HepG2 (cell line): ENCODE results near the gene EIF5A. TPM values are rescaled to one million over a fixed set of nuclear protein-coding genes. Genes with fewer than 3 reads are reported as not detected.
A peak's percentile ranks its signal among the peaks of the same experiment; 100 is the strongest.

ENCODE experiments used
- ELF3 ChIP-seq: IDR thresholded peaks from 2 replicates; pipeline ENCODE4 v1.6.1; 2016; ENCODE audit warnings: missing genetic modification reagents, missing compliant biosample characterization
- GABPA ChIP-seq, 2 experiments: IDR thresholded peaks; 2 replicates each; pipeline ENCODE4 v1.6.1; 2011 to 2016; ENCODE audit warnings: low read depth in 2 of 2, low read length in 1 of 2, missing biosample characterization in 1 of 2, missing genetic modification characterization in 1 of 2
- JARID2 ChIP-seq: sonication (generic); formaldehyde crosslinking; IDR thresholded peaks from 2 replicates; pipeline ENCODE4 v1.8.1; 2023; ENCODE audit warnings: missing genetic modification reagents, inconsistent platforms; ENCODE audit not compliant: insufficient replicate concordance
- MEF2D ChIP-seq: sonication (generic); formaldehyde crosslinking; IDR thresholded peaks from 2 replicates; pipeline ENCODE4 v1.5.1; 2020; ENCODE audit warnings: mild to moderate bottlenecking, missing genetic modification reagents
- NCOR1 ChIP-seq: fragments of 200-600 bp; sonication (generic); IDR thresholded peaks from 2 replicates; pipeline ENCODE4 v1.7.0; 2017; ENCODE audit warnings: antibody characterized with exemption, low read length, borderline replicate concordance
- PHF5A ChIP-seq: IDR thresholded peaks from one replicate; pipeline ENCODE4 v1.6.1; 2018; ENCODE audit warnings: low read depth, missing genetic modification reagents; ENCODE audit not compliant: unreplicated experiment
- RNF2 ChIP-seq: fragments of 450-650 bp; conservative IDR thresholded peaks from 2 replicates; pipeline ENCODE4 v1.6.1; 2016; ENCODE audit warnings: low read depth
- RXRB ChIP-seq: IDR thresholded peaks from 2 replicates; pipeline ENCODE4 v1.6.1; 2016; ENCODE audit warnings: borderline replicate concordance, missing genetic modification reagents, missing compliant biosample characterization
- SAFB2 ChIP-seq: sonication (generic); formaldehyde crosslinking; IDR thresholded peaks from 2 replicates; pipeline ENCODE4 v1.5.1; 2020; ENCODE audit warnings: missing genetic modification reagents, low read depth, mild to moderate bottlenecking, borderline replicate concordance
- SETDB1 ChIP-seq: sonication (generic); formaldehyde crosslinking; IDR thresholded peaks from 2 replicates; pipeline ENCODE4 v1.5.1; 2020; ENCODE audit warnings: missing genetic modification reagents, mild to moderate bottlenecking, borderline replicate concordance
- SOX13 ChIP-seq, 3 experiments: fragments of 450-650 bp in 1 of 3; sonication (generic) in 1 of 3; formaldehyde crosslinking in 1 of 3; IDR thresholded peaks in 2 of 3; conservative IDR thresholded peaks in 1 of 3; 2 replicates each; pipeline versions ENCODE4 v1.5.0 to v1.6.1; 2016 to 2020; ENCODE audit warnings: antibody characterized with exemption in 1 of 3, mild to moderate bottlenecking in 1 of 3, missing compliant biosample characterization in 1 of 3, missing genetic modification reagents in 1 of 3, moderate library complexity in 1 of 3
- TGIF2 ChIP-seq: IDR thresholded peaks from 2 replicates; pipeline ENCODE4 v1.6.1; 2016; ENCODE audit warnings: control low read depth, missing compliant biosample characterization
- TOE1 ChIP-seq: sonication (generic); formaldehyde crosslinking; IDR thresholded peaks from 2 replicates; pipeline ENCODE4 v1.4.0; 2020; ENCODE audit warnings: mild to moderate bottlenecking, missing genetic modification reagents
- WIZ ChIP-seq: sonication (generic); formaldehyde crosslinking; IDR thresholded peaks from 2 replicates; pipeline ENCODE4 v1.5.1; 2020; ENCODE audit warnings: mild to moderate bottlenecking, missing genetic modification reagents
- ZKSCAN1 ChIP-seq: fragments of 150-350 bp; IDR thresholded peaks from 2 replicates; pipeline ENCODE4 v1.6.1; 2014; ENCODE audit warnings: low read length
- ZNF562 ChIP-seq: sonication (generic); formaldehyde crosslinking; IDR thresholded peaks from 2 replicates; pipeline ENCODE4 v1.8.0; 2022; ENCODE audit warnings: missing genetic modification reagents, borderline replicate concordance
- ZNF749 ChIP-seq: sonication (generic); formaldehyde crosslinking; IDR thresholded peaks from 2 replicates; pipeline ENCODE4 v1.8.0; 2022; ENCODE audit warnings: mild to moderate bottlenecking, missing genetic modification reagents, moderate library complexity, borderline replicate concordance
- ZNF768 ChIP-seq: sonication (generic); formaldehyde crosslinking; IDR thresholded peaks from 2 replicates; pipeline ENCODE4 v1.4.0; 2020; ENCODE audit warnings: missing genetic modification reagents
- ZNF782 ChIP-seq: sonication (generic); formaldehyde crosslinking; IDR thresholded peaks from 2 replicates; pipeline ENCODE4 v1.4.0; 2020; ENCODE audit warnings: missing genetic modification reagents, mild to moderate bottlenecking, borderline replicate concordance
- polyA plus RNA-seq, 8 experiments: library from polyadenylated mRNA; depleted of rRNA in 3 of 8; stranded (reverse) in 7 of 8; unstranded in 1 of 8; fragments of >200 nt; fragmentation: Illumina TruSeq in 4 of 8; extraction: Trizol in 4 of 8; gene quantifications; 2 replicates each; pipeline versions ENCODE4 v1.2.1 to v1.2.3, GENCODE V29; 2011 to 2016; ENCODE audit warnings: low read depth in 4 of 8, missing spikeins in 1 of 8, mixed read lengths in 1 of 8; ENCODE audit not compliant: insufficient read depth in 1 of 8
- total RNA-seq, 5 experiments: library from RNA; depleted of rRNA; stranded (reverse); fragments of >200 nt; fragmentation: Illumina TruSeq; extraction: Trizol; gene quantifications; 2 replicates each; pipeline ENCODE4 v1.2.3, GENCODE V29; 2016; ENCODE audit warnings: low read depth in 1 of 5
- TF ChIP-seq, protein P1 (sequence below): sonication (generic); formaldehyde crosslinking; IDR thresholded peaks from 2 replicates; pipeline ENCODE4 v1.5.0; 2020; ENCODE audit warnings: missing genetic modification reagents, mild to moderate bottlenecking, borderline replicate concordance
- TF ChIP-seq, protein P2 (sequence below): sonication (generic); formaldehyde crosslinking; IDR thresholded peaks from 2 replicates; pipeline ENCODE4 v1.5.1; 2020; ENCODE audit warnings: mild to moderate bottlenecking, missing genetic modification reagents, moderate library complexity
- TF ChIP-seq, protein P3 (sequence below): sonication (generic); formaldehyde crosslinking; IDR thresholded peaks from 2 replicates; pipeline ENCODE4 v1.8.1; 2023; ENCODE audit warnings: missing genetic modification reagents, mild to moderate bottlenecking, borderline replicate concordance
- TF ChIP-seq, protein P4 (sequence below): sonication (generic); formaldehyde crosslinking; IDR thresholded peaks from 2 replicates; pipeline ENCODE4 v1.4.0; 2020; ENCODE audit warnings: missing genetic modification reagents

Gene EIF5A
- total and polyA plus RNA-seq, 2 of the 13 experiments (the other 11 are each of a cell fraction or from before 2014, with no cell fraction given): 319 to 337 TPM

DNA sequence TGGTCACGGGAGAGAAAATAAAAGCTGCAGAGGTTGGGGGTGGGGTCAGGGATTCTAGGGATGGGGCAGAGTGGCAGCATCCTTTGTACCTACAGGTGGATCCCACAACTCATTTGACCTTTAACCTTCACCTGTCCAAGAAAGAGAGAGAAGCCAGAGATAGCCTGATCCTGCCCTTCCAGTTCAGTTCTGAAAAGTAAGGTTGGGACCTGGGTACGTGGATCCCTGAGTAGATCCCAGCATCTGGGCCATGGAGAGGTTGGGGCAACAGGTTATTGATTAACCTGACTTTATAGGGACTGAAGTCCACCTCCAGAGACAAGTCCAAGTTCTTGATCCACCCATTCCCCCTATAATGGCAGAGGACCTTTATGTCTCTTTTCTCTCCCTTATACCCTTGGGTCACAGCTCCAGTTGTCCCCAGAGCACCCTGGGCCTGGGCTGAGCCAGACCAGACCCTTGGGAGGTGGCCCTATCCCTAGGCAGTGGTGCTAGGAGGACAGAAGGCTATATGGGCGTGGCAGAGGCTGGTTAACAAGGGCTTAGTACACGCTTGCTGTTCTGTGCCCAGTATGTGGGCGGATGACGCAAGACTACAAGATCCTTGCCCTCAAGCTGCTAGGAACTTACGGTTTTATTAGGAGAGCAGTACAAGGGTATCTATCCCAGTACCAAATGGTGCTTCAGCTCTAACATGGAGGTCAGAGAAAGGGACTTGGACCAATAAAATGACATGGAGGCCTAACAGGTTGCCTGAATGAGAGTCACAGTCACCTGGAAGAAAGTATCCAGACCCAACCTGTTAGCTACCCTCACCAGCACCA, 48.5 kb upstream of the EIF5A start (continued):
- no peak for TF ChIP-seq JARID2 (CRISPR knock-in tag)
- peak; percentile 48; the same call in 1 of the 2 replicates for TF ChIP-seq RXRB (CRISPR knock-in tag)
- TF ChIP-seq NCOR1: peak; percentile 90; the same call in 1 of the 2 replicates
- peak; percentile 82 for TF ChIP-seq ZNF768
- no peak for TF ChIP-seq RNF2
- no peak for TF ChIP-seq SOX13 (IDR thresholded peaks at IDR 0.05)
- TF ChIP-seq SOX13 (CRISPR knock-in tag; conservative IDR thresholded peaks at IDR 0.05 in 1 of 2, IDR thresholded peaks at IDR 0.05 in 1 of 2): peak in 1 of 2 experiments; percentile 39; a peak in 2 of 4 replicates
- TF ChIP-seq ZNF562 (CRISPR knock-in tag): no peak
- TF ChIP-seq, protein P1, sequence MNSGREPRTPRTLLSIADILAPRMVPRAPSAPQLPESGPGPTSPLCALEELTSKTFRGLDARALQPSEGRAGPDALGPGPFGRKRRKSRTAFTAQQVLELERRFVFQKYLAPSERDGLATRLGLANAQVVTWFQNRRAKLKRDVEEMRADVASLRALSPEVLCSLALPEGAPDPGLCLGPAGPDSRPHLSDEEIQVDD: no peak
- TF ChIP-seq SAFB2 (CRISPR knock-in tag): no peak
- TF ChIP-seq WIZ: no peak
- TF ChIP-seq, protein P2, sequence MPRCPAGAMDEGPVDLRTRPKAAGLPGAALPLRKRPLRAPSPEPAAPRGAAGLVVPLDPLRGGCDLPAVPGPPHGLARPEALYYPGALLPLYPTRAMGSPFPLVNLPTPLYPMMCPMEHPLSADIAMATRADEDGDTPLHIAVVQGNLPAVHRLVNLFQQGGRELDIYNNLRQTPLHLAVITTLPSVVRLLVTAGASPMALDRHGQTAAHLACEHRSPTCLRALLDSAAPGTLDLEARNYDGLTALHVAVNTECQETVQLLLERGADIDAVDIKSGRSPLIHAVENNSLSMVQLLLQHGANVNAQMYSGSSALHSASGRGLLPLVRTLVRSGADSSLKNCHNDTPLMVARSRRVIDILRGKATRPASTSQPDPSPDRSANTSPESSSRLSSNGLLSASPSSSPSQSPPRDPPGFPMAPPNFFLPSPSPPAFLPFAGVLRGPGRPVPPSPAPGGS: peak; percentile 65; the same call in 1 of the 2 replicates
- TF ChIP-seq MEF2D (CRISPR knock-in tag): peak; percentile 58; the same call in 1 of the 2 replicates
- TF ChIP-seq ZNF749 (CRISPR knock-in tag): no peak
- TF ChIP-seq, protein P3, sequence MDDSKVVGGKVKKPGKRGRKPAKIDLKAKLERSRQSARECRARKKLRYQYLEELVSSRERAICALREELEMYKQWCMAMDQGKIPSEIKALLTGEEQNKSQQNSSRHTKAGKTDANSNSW (CRISPR knock-in tag): no peak
- TF ChIP-seq PHF5A (CRISPR knock-in tag): no peak
- no peak for TF ChIP-seq ZKSCAN1
- no peak for TF ChIP-seq GABPA (IDR thresholded peaks at IDR 0.05; ENCODE audit: low read depth, low read length)
- TF ChIP-seq GABPA (CRISPR knock-in tag; IDR thresholded peaks at IDR 0.05; ENCODE audit: low read depth): no peak
- no peak for TF ChIP-seq TOE1 (CRISPR knock-in tag)
- TF ChIP-seq SETDB1 (CRISPR knock-in tag): no peak
- 0 out of 2 replicates have a peak, but pooled peaks have one; percentile 51 for TF ChIP-seq TGIF2
- TF ChIP-seq, protein P4, sequence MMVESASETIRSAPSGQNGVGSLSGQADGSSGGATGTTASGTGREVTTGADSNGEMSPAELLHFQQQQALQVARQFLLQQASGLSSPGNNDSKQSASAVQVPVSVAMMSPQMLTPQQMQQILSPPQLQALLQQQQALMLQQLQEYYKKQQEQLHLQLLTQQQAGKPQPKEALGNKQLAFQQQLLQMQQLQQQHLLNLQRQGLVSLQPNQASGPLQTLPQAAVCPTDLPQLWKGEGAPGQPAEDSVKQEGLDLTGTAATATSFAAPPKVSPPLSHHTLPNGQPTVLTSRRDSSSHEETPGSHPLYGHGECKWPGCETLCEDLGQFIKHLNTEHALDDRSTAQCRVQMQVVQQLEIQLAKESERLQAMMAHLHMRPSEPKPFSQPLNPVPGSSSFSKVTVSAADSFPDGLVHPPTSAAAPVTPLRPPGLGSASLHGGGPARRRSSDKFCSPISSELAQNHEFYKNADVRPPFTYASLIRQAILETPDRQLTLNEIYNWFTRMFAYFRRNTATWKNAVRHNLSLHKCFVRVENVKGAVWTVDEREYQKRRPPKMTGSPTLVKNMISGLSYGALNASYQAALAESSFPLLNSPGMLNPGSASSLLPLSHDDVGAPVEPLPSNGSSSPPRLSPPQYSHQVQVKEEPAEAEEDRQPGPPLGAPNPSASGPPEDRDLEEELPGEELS (CRISPR knock-in tag): peak; percentile 40; the same call in 1 of the 2 replicates
- 0 out of 2 replicates have a peak, but pooled peaks have one; percentile 8 for TF ChIP-seq ELF3 (CRISPR knock-in tag)
- no peak for TF ChIP-seq ZNF782
